KMS-11 (cell line): ENCODE data around the gene CTU1.

ENCODE experiments used
- H2AFZ ChIP-seq: fragments of 200-600 bp; sonication (generic); 2 replicates; pipeline ENCODE4 v1.6.1; 2016; ENCODE audit warnings: antibody characterized with exemption, mixed run types, low read depth
- H3K27ac ChIP-seq: fragments of 200-600 bp; sonication (generic); 2 replicates; pipeline ENCODE4 v1.6.1; 2016; ENCODE audit warnings: mild to moderate bottlenecking, mixed run types
- H3K27me3 ChIP-seq: fragments of 200-600 bp; sonication (generic); 2 replicates; pipeline ENCODE4 v1.6.1; 2017; ENCODE audit warnings: mild to moderate bottlenecking, low read depth, mixed run types, moderate library complexity; ENCODE audit not compliant: insufficient read depth
- H3K36me3 ChIP-seq: fragments of 200-600 bp; sonication (generic); 2 replicates; pipeline ENCODE4 v1.6.1; 2017; ENCODE audit warnings: mild to moderate bottlenecking, mixed run types; ENCODE audit not compliant: insufficient read depth
- H3K4me1 ChIP-seq: fragments of 200-600 bp; sonication (generic); 2 replicates; pipeline ENCODE4 v1.6.1; 2016; ENCODE audit warnings: mild to moderate bottlenecking, low read depth, mixed run types; ENCODE audit not compliant: poor library complexity, severe bottlenecking
- H3K4me2 ChIP-seq: fragments of 200-600 bp; sonication (generic); 2 replicates; pipeline ENCODE4 v1.7.0; 2016; ENCODE audit warnings: mild to moderate bottlenecking, mixed run types
- H3K4me3 ChIP-seq: fragments of 200-600 bp; sonication (generic); IDR thresholded peaks from 2 replicates; pipeline ENCODE4 v1.6.1; 2017; ENCODE audit warnings: low read depth, low read length, mixed read lengths; ENCODE audit not compliant: insufficient read depth
- H3K79me2 ChIP-seq: fragments of 200-600 bp; sonication (generic); 2 replicates; pipeline ENCODE4 v1.6.1; 2016; ENCODE audit warnings: low read depth, mixed run types; ENCODE audit not compliant: insufficient read depth
- H3K9ac ChIP-seq: fragments of 200-600 bp; sonication (generic); 2 replicates; pipeline ENCODE4 v1.6.1; 2016; ENCODE audit warnings: mild to moderate bottlenecking, mixed run types
- H4K20me1 ChIP-seq: fragments of 200-600 bp; sonication (generic); 2 replicates; pipeline ENCODE4 v1.6.1; 2016; ENCODE audit warnings: mild to moderate bottlenecking, mixed run types; ENCODE audit not compliant: insufficient read depth
- TF ChIP-seq, protein P1 (sequence below): fragments of 200-600 bp; sonication (generic); conservative IDR thresholded peaks from 2 replicates; pipeline ENCODE4 v1.6.1; 2017; ENCODE audit warnings: low read depth, mild to moderate bottlenecking, antibody characterized with exemption, low read length, moderate library complexity, mixed read lengths

The CTU1 gene

GRCh38 chr19:51082611-51083010, 25.6 kb downstream of the CTU1 start, which contains the start of gene KLK14:
TSS of gene KLK14 (minus strand) at chr19:51082887. CDS start at chr19:51082614, 273 bp downstream.
- Histone ChIP-seq H3K4me1 (no peaks in the 10 kb centered on the region), H3K9ac (no peak within 1 kb of the TSS), H3K36me3 (no peaks in the 10 kb centered on the region), H3K4me3 (no peak within 1 kb of the TSS), H3K27me3 (peaks cover 24% of the 10 kb centered on the region; the same call in 1 of the 2 replicates), H3K4me2 (no peak within 1 kb of the TSS), H2AFZ (no peak within 1 kb of the TSS), H4K20me1 (no peaks in the 10 kb centered on the region), H3K27ac (no peak within 1 kb of the TSS), H3K79me2 (no peaks in the 10 kb centered on the region)
- TF ChIP-seq, protein P1, sequence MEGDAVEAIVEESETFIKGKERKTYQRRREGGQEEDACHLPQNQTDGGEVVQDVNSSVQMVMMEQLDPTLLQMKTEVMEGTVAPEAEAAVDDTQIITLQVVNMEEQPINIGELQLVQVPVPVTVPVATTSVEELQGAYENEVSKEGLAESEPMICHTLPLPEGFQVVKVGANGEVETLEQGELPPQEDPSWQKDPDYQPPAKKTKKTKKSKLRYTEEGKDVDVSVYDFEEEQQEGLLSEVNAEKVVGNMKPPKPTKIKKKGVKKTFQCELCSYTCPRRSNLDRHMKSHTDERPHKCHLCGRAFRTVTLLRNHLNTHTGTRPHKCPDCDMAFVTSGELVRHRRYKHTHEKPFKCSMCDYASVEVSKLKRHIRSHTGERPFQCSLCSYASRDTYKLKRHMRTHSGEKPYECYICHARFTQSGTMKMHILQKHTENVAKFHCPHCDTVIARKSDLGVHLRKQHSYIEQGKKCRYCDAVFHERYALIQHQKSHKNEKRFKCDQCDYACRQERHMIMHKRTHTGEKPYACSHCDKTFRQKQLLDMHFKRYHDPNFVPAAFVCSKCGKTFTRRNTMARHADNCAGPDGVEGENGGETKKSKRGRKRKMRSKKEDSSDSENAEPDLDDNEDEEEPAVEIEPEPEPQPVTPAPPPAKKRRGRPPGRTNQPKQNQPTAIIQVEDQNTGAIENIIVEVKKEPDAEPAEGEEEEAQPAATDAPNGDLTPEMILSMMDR: no peak

DNA sequence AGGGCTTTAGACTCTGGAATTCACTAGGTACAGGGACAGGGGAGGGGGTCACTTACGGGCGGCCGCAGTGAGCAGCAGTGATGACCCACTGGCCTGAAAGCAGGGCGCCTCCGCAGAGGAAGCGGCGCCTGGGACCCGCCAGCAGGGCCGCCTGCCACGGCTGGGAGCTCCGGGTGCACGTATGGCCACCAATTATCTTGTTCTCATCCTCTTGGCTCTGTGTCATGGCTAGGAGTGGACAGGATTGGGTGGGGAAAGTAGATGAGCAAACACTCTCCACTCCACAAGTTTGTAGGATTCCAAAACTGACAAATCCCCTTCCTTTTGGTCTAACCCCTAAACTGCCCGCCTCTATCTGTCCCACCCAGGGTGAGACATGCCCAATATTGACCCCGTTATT, 26.7 kb downstream of the CTU1 start:
- Histone ChIP-seq H3K9ac (no peak overlapping the region), H3K27me3 (peaks cover 24% of the 10 kb centered on the region; the same call in 1 of the 2 replicates), H2AFZ (no peak overlapping the region), H3K4me2 (no peak overlapping the region), H4K20me1 (no peaks in the 10 kb centered on the region), H3K4me3 (no peak overlapping the region), H3K79me2 (no peaks in the 10 kb centered on the region), H3K36me3 (no peaks in the 10 kb centered on the region), H3K27ac (no peak overlapping the region), H3K4me1 (no peaks in the 10 kb centered on the region)
- TF ChIP-seq, protein P1: no peak

GRCh38 chr19:51079481-51080110, 28.6 kb downstream of the CTU1 start:
- H4K20me1 ChIP-seq: no peaks in the 10 kb centered on the region
- H3K79me2 ChIP-seq: no peaks in the 10 kb centered on the region
- H3K4me2 ChIP-seq: no peak overlapping the region
- no peaks in the 10 kb centered on the region for H3K4me1 ChIP-seq
- H3K4me3 ChIP-seq: no peak overlapping the region
- TF ChIP-seq, protein P1: no peak
- H3K27ac ChIP-seq: no peak overlapping the region
- no peak overlapping the region for H3K9ac ChIP-seq
- H3K36me3 ChIP-seq: no peaks in the 10 kb centered on the region
- peaks cover 24% of the 10 kb centered on the region; the same call in 1 of the 2 replicates for H3K27me3 ChIP-seq
- H2AFZ ChIP-seq: no peak overlapping the region

DNA sequence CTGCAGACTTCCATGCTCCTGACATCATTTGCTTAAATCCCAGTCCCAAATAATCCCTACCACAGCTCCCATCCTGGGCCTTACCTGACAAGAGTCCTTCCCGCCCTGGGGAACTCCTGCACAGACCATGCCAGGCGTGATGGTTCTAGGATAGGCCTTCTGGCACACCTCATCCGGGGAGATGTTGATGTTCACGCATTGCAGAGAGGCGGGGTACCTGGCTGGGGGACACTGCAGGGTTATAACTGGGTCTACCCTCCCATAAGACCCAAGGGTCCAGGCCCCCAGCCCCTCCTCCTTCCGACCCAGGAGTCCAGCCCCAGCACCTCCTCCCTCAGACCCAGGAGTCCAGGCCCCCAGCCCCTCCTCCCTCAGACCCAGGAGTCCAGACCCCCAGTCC, 29.5 kb downstream of the CTU1 start:
- H3K4me2 ChIP-seq: no peak overlapping the region
- TF ChIP-seq, protein P1: no peak
- no peak overlapping the region for H3K9ac ChIP-seq
- no peaks in the 10 kb centered on the region for H3K36me3 ChIP-seq
- no peaks in the 10 kb centered on the region for H4K20me1 ChIP-seq
- no peak overlapping the region for H2AFZ ChIP-seq
- no peak overlapping the region for H3K4me3 ChIP-seq
- peaks cover 24% of the 10 kb centered on the region; the same call in 1 of the 2 replicates for H3K27me3 ChIP-seq
- H3K4me1 ChIP-seq: no peaks in the 10 kb centered on the region
- no peaks in the 10 kb centered on the region for H3K79me2 ChIP-seq
- no peak overlapping the region for H3K27ac ChIP-seq
